Measurements from ENCODE around the gene INAFM2.

INAFM2 gene

DNA sequence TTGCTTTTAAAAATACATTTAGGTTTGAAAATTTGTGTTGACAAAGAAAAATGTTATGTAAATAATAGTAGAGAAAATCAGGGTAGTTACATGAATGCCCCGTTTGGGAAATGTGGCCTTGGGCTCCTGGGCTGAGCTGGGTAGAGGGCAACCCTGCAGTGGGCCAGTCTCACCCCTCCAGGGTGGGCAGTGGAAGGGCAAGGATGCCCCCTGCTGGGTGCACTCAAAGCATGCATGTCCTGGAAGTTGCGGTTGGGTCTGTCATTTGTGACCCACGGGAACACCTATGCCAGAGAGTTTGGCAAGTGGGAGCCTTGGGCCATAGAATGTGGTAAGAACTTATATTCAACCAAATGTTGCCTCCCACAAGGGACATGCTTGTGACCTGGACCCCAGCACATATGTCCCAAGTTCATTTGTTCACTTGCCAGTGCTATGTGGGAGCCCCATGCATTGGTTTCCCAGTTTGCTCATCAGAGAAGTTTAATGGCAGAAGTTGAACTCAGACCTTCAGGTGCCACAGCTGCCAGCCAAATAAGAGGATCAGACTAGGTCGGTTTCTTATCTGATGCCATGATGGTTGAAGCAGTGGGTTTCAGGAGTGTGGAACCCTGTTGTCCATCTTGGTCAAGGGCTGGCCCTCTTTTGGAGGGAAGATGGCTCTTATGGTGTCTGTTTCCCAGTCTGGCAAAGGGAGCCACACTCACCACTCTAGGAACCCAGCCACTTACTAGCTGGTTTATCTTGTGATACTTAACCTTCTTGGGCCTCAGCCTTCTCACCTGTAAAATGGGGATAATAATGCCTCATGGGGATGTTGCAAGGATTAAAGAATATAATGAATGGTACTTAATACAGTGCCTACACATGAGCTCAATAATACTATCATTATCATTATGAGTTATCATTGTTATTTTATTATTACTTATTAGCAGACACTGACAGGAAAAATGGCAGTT, 13.2 kb upstream of the INAFM2 start:
- peak; percentile 57 for DNase-seq (ENCODE audit: low read depth)
- Histone ChIP-seq H3K9me3 (ENCODE audit: control insufficient read depth, low read length) (no peaks in the 10 kb centered on the region), H3K36me3 (ENCODE audit: control insufficient read depth, insufficient read depth, low read length, severe bottlenecking) (no peaks in the 10 kb centered on the region), H3K27me3 (replicated peaks; ENCODE audit: control insufficient read depth, insufficient read depth, low read length) (peaks cover 67% of the 10 kb centered on the region), H3K4me3 (ENCODE audit: low read length) (no peak overlapping the region), H3K4me1 (ENCODE audit: control insufficient read depth, insufficient read depth, low read length) (peaks cover 13% of the 10 kb centered on the region), H3K9ac (ENCODE audit: low read length) (no peak overlapping the region)

DNA sequence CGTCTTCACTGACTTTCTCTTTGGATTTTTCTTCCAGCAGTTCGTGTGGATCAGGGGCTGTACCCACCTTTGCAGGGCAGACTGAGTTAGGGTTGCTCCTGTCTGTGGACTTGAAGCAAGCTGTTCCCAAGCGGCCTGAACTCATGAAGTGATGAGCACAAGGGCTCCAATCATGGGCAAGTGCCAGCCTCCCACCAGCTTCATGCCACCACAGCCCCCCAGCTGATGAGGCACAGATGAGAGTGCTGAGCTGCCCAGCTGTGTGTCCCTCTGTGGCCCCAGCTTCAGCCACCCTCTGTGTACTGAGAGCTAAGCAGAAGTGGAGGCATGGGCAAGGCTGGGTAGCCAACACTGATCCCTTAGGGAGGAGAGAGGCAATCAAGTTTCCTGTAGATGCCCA, 12.5 kb upstream of the INAFM2 start:
- Histone ChIP-seq H3K4me3 (ENCODE audit: low read length) (no peak overlapping the region), H3K36me3 (ENCODE audit: control insufficient read depth, insufficient read depth, low read length, severe bottlenecking) (no peaks in the 10 kb centered on the region), H3K9ac (ENCODE audit: low read length) (no peak overlapping the region), H3K4me1 (ENCODE audit: control insufficient read depth, insufficient read depth, low read length) (peaks cover 14% of the 10 kb centered on the region), H3K9me3 (ENCODE audit: control insufficient read depth, low read length) (no peaks in the 10 kb centered on the region), H3K27me3 (replicated peaks; ENCODE audit: control insufficient read depth, insufficient read depth, low read length) (peaks cover 60% of the 10 kb centered on the region)
- no peak for DNase-seq (ENCODE audit: low read depth)

DNA sequence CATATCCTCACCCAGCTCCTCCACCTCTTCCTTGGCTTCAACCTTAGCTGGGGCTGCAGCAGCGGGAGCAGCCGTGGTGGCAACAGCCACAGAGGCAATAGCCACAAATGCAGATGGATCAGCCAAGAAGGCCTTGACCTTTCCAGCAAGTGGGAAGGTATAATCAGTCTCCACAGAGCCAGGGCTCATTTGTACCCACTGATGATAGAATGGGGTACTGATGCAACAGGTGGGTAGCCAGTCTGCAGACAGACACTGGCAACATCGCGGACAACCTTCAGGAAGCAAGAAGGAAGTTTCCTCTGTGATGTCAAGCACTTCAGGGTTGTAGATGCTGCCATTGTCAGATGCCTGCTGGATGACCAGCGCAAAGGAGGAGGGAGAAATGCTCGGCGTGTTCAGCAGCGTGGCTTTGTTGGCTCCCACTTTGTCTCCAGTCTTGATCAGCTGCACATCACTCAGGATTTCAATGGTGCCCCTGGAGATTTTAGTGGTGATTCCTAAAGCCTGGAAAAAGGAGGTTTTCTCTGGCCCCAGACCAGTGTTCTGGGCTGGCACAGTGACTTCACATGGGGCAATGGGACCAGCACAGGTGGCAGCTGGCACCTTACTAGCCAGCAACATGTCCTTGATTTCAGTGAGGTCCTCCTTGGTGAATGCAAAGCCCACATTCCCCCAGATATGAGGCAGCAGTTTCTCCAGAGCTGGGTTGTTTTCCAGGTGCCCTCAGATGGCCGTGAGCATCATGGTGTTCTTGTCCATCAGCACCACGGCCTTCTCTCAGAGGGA, 10.9 kb upstream of the INAFM2 start:
- Histone ChIP-seq H3K36me3 (ENCODE audit: control insufficient read depth, insufficient read depth, low read length, severe bottlenecking) (no peaks in the 10 kb centered on the region), H3K9ac (ENCODE audit: low read length) (no peak overlapping the region), H3K9me3 (ENCODE audit: control insufficient read depth, low read length) (no peaks in the 10 kb centered on the region), H3K4me1 (ENCODE audit: control insufficient read depth, insufficient read depth, low read length) (peaks cover 14% of the 10 kb centered on the region), H3K4me3 (ENCODE audit: low read length) (no peak overlapping the region), H3K27me3 (replicated peaks; ENCODE audit: control insufficient read depth, insufficient read depth, low read length) (peaks cover 47% of the 10 kb centered on the region)
- no peak for DNase-seq (ENCODE audit: low read depth)

DNA sequence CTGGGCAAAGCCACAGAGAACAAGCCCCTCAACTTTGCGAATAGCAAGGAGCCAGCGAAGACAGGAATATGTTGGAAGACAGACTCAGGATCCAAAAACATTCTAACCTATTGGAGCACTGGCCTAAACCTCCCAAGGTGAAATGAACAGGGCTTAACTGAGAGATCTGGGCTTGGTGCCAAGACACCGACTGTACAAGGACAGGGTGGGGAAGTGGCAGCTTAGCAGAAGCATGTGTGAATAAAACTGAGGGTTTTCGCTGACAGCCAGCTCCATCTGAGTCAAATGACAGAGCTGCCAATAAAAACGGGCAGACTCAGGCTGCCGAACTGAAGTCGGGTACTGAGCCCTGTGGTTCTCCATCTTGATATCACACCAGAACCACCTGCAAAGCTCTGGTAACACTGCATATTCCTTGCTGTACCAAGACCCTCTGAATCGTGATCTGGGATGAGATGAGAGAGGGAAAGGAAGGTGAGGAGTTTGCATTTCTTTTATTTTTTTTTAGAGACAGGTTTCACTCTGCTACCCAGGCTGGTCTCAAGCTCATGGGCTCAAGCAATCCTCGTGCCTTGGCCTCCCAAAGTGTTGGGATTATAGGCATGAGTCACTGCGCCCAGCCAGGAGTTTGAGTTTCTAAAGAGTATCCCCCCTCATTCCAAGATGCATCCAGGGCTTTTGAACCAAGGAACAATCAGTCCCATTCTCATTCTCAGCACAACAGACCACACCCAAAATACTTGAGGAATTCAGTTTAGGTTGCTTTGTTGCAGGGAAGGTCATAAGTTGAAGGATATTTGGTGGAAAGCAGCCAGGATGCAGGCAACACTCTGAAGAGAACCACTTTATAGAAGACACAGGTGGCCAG, 9.7 kb upstream of the INAFM2 start:
- Histone ChIP-seq H3K9me3 (ENCODE audit: control insufficient read depth, low read length) (no peaks in the 10 kb centered on the region), H3K9ac (ENCODE audit: low read length) (no peak overlapping the region), H3K36me3 (ENCODE audit: control insufficient read depth, insufficient read depth, low read length, severe bottlenecking) (no peaks in the 10 kb centered on the region), H3K27me3 (replicated peaks; ENCODE audit: control insufficient read depth, insufficient read depth, low read length) (peaks cover 43% of the 10 kb centered on the region), H3K4me3 (ENCODE audit: low read length) (no peak overlapping the region), H3K4me1 (ENCODE audit: control insufficient read depth, insufficient read depth, low read length) (peaks cover 14% of the 10 kb centered on the region)
- peak; percentile 34 for DNase-seq (ENCODE audit: low read depth)

DNA sequence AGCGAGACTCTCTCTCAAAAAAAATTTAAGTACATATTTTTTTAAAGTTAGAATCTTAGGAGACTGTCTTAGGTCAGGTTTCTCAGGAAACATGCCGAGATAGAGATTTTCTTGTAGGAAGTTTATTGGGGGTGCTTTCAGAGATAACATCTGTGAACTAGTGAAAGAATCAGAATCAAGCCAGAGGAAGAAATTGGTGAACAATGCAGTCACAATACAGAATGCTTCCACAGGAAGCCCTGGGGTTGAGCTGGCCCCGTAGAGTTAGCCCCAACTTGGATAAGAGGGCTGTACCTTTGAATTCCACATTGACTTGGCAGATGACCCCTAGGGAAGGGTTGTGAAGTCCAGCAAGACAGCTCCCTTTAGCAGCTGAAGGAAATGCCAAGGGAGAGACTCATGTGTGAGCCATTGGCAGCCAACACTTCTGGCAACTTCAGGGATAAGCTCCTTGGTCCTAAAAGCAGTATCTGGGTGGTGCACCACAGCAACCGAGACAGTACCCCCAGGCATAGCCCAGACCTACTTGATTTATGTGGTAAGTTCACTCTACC, 8.7 kb upstream of the INAFM2 start:
- H3K27me3 ChIP-seq (replicated peaks; ENCODE audit: control insufficient read depth, insufficient read depth, low read length): peaks cover 33% of the 10 kb centered on the region
- peak; percentile 38 for DNase-seq (ENCODE audit: low read depth)
- H3K9me3 ChIP-seq (ENCODE audit: control insufficient read depth, low read length): no peaks in the 10 kb centered on the region
- H3K4me1 ChIP-seq (ENCODE audit: control insufficient read depth, insufficient read depth, low read length): peaks cover 14% of the 10 kb centered on the region
- no peak overlapping the region for H3K9ac ChIP-seq (ENCODE audit: low read length)
- no peak overlapping the region for H3K4me3 ChIP-seq (ENCODE audit: low read length)
- H3K36me3 ChIP-seq (ENCODE audit: control insufficient read depth, insufficient read depth, low read length, severe bottlenecking): no peaks in the 10 kb centered on the region

DNA sequence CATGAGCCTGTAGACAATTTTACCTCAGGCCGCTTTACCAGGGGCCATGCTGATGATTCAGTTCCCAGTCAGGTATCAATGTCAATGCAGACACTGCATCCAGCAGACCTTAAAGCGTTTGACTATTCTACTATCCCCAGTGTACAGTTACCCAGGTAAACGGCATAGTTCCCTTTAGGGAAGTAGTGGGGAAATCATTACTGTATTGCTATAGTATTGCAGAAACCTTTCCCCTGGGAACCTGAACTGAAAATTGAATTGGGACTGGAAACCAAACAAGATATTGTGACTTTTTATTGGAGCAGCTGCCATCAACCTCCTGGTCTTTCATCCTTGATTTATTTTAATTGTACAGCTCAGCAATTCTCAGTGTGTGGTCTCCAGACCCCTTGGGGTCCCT, 6.6 kb upstream of the INAFM2 start:
- Histone ChIP-seq H3K9ac (ENCODE audit: low read length) (no peak overlapping the region), H3K9me3 (ENCODE audit: control insufficient read depth, low read length) (no peaks in the 10 kb centered on the region), H3K36me3 (ENCODE audit: control insufficient read depth, insufficient read depth, low read length, severe bottlenecking) (no peaks in the 10 kb centered on the region), H3K4me1 (ENCODE audit: control insufficient read depth, insufficient read depth, low read length) (peaks cover 14% of the 10 kb centered on the region), H3K27me3 (replicated peaks; ENCODE audit: control insufficient read depth, insufficient read depth, low read length) (peaks cover 13% of the 10 kb centered on the region), H3K4me3 (ENCODE audit: low read length) (no peak overlapping the region)
- no peak for DNase-seq (ENCODE audit: low read depth)

DNA sequence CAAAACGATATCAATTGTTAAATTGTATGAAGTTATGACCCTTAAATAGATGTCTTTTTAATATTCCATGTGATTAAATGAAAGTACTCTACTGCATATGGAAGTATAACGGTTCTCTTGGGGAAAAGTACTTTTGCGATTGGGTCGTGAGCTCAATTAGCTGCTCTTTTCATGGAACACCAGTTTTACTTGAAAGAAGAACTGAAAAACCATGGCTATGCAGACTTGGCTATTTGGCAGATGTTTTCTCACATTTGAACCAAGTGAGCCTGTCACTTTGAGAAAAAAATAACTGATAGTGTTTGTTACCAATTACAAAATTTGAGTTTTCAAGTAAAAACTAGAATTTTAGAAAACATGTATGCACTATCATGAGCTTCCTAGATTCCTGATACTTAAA, 5.9 kb upstream of the INAFM2 start:
- H3K9me3 ChIP-seq (ENCODE audit: control insufficient read depth, low read length): no peaks in the 10 kb centered on the region

DNA sequence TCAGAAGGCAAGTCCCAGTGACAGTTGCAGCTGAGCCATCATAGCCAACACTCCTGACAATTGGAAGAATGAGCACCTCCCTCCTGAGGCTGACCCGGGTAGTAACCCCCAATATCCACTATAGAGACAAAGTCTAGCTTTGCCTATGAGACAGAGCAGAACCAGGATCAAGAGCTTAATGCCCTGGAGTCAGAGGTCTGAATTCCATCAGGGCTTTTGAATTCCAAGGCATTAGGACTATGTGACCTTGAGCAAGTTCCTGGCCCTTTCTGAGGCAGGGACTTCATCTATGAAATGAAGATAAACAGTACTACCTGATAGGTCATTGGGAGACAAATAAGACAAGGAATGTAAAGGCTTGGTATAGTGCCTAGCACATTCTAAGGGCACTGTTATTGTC, 3.1 kb upstream of the INAFM2 start:
- peak overlapping the region; percentile 13 for H3K9ac ChIP-seq (ENCODE audit: low read length)
- no peaks in the 10 kb centered on the region for H3K9me3 ChIP-seq (ENCODE audit: control insufficient read depth, low read length)
- H3K4me1 ChIP-seq (ENCODE audit: control insufficient read depth, insufficient read depth, low read length): peaks cover 16% of the 10 kb centered on the region
- H3K36me3 ChIP-seq (ENCODE audit: control insufficient read depth, insufficient read depth, low read length, severe bottlenecking): no peaks in the 10 kb centered on the region
- no peak overlapping the region for H3K4me3 ChIP-seq (ENCODE audit: low read length)
- peaks cover 3% of the 10 kb centered on the region for H3K27me3 ChIP-seq (replicated peaks; ENCODE audit: control insufficient read depth, insufficient read depth, low read length)
- DNase-seq (ENCODE audit: low read depth): no peak

More for the DNA sequence above, 5.9 kb upstream of the INAFM2 start:
- H3K4me1 ChIP-seq (ENCODE audit: control insufficient read depth, insufficient read depth, low read length): peaks cover 18% of the 10 kb centered on the region
- DNase-seq (ENCODE audit: low read depth): no peak
- H3K27me3 ChIP-seq (replicated peaks; ENCODE audit: control insufficient read depth, insufficient read depth, low read length): peaks cover 7% of the 10 kb centered on the region
- H3K4me3 ChIP-seq (ENCODE audit: low read length): no peak overlapping the region
- no peak overlapping the region for H3K9ac ChIP-seq (ENCODE audit: low read length)
- H3K36me3 ChIP-seq (ENCODE audit: control insufficient read depth, insufficient read depth, low read length, severe bottlenecking): no peaks in the 10 kb centered on the region

DNA sequence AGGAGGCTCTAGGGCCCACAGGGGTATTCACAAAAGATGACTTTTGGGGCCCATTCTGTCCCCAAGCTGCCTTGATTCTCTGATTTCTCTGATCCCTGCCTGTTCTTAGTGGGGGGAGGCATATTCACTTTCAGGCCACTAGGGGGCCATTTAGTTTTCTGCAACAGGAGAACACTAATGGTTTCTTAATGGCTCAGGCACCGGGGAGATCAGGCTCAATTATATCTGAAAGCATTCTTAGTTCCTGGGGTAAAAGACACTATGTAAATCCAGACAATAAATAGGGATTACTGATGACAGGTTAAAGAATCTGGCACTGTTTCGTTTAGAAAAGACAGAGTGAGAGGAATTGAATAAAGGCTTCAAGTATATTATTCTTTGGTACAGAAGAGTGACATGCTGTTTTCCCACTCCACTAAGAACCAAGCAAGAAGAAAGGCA, 2.5 kb upstream of the INAFM2 start:
- Histone ChIP-seq H3K4me3 (ENCODE audit: low read length) (no peak overlapping the region), H3K9me3 (ENCODE audit: control insufficient read depth, low read length) (no peaks in the 10 kb centered on the region), H3K9ac (ENCODE audit: low read length) (peak overlapping the region; percentile 13), H3K4me1 (ENCODE audit: control insufficient read depth, insufficient read depth, low read length) (peaks cover 22% of the 10 kb centered on the region), H3K27me3 (replicated peaks; ENCODE audit: control insufficient read depth, insufficient read depth, low read length) (peaks cover 3% of the 10 kb centered on the region), H3K36me3 (ENCODE audit: control insufficient read depth, insufficient read depth, low read length, severe bottlenecking) (no peaks in the 10 kb centered on the region)
- DNase-seq (ENCODE audit: low read depth): peak; percentile 92

DNA sequence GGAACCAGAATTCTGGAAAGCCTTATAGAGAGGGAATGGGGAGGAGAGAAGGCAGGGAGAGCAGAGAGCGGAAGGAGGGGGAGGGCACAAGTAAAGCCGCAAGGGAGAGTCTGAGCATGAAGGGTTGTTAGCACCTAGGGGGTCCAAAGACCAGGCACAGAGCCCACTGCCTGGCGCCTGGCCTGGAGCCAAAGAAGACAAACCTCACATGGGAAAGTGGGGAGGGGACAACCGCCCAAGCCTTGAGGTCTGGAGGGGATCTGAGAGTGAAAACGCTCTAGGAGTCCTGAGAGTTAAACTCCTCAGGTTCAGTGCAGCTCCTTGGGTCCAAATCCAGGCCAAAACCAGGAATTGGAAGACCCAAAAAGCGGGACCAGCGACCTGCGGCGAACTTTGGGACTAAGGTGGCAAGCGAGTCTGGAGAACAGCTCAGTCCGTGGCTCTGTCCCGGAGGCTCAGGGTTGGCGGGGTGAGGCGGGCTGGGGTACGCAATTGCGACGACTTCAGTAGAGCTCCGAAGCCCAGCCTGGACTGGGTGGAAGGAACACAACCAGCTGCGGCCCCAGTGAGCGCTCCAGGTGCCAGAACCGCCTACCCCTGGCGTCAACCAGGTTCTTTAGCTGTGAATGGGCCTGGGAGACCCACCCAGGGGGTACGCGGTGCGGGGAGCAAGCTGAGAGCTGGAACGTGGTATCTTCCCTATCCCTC, 807 bp upstream of the INAFM2 start:
- H3K9ac ChIP-seq (ENCODE audit: low read length): no peak overlapping the region
- peak overlapping the region; percentile 60 for H3K4me3 ChIP-seq (ENCODE audit: low read length)
- H3K9me3 ChIP-seq (ENCODE audit: control insufficient read depth, low read length): no peaks in the 10 kb centered on the region
- H3K27me3 ChIP-seq (replicated peaks; ENCODE audit: control insufficient read depth, insufficient read depth, low read length): no peaks in the 10 kb centered on the region
- H3K36me3 ChIP-seq (ENCODE audit: control insufficient read depth, insufficient read depth, low read length, severe bottlenecking): peaks cover 5% of the 10 kb centered on the region
- DNase-seq (ENCODE audit: low read depth): no peak
- peaks cover 31% of the 10 kb centered on the region for H3K4me1 ChIP-seq (ENCODE audit: control insufficient read depth, insufficient read depth, low read length)
